GM12878 (cell line): Measurements from ENCODE around the gene STK4. TPM values are rescaled to one million over a fixed set of nuclear protein-coding genes. Genes with fewer than 3 reads are reported as not detected.

ENCODE experiments used
- ATAC-seq: fragments of 200-7000 bp; cut with Tn5 transposase; 3 replicates; pipeline ENCODE4 v1.9.1; 2020; ENCODE audit warnings: mild to moderate bottlenecking, moderate library complexity
- BruUV-seq: library from RNA; stranded (reverse); fragments of 400-500 nt; replicated peaks from 2 replicates; lab custom pipeline; 2021; lab: Mats Ljungman, UMichigan
- CTCF ChIA-PET: fragments of 300-600 bp; sonication (Branson Sonifier 250); formaldehyde crosslinking; extraction: SDS; loops from one replicate; lab custom pipeline; 2021; ENCODE audit warnings: inconsistent platforms; lab: Yijun Ruan, JAX
- POLR2A ChIA-PET: fragments of 350-600 bp; formaldehyde crosslinking; extraction: SDS; loops from one replicate; lab custom pipeline; 2021; ENCODE audit warnings: inconsistent platforms; lab: Charles Lee
- RAD21 ChIA-PET: fragments of 300-600 bp; sonication (Branson Sonifier 250); formaldehyde crosslinking; loops from one replicate; lab custom pipeline; 2023; ENCODE audit warnings: antibody characterized with exemption; ENCODE audit not compliant: unreplicated experiment; lab: Charles Lee
- SMC1A ChIA-PET: fragments of 300-600 bp; sonication (Branson Sonifier 250); formaldehyde crosslinking; loops from one replicate; lab custom pipeline; 2023; ENCODE audit not compliant: unreplicated experiment, uncharacterized antibody; lab: Charles Lee
- DNase-seq: peaks from one replicate; pipeline ENCODE4 v3.0.0-alpha.2; 2011; ENCODE audit warnings: low read depth, low spot score
- FAIRE-seq: peaks from 3 replicates; lab custom pipeline; 2011; peaks lifted over from hg19 to GRCh38; lab: Jason Lieb, UNC
- H2AFZ ChIP-seq: 2 replicates; pipeline ENCODE4 v1.6.0; 2011; ENCODE audit warnings: low read depth, low read length, control low read depth; ENCODE audit not compliant: control insufficient read depth
- H3K27ac ChIP-seq: 2 replicates; pipeline ENCODE4 v1.5.1; 2011; ENCODE audit warnings: control low read depth; ENCODE audit not compliant: control insufficient read depth, insufficient read depth
- H3K27me3 ChIP-seq, 2 experiments: replicated peaks in 1 of 2; 2 replicates each; pipeline versions ENCODE4 v1.6.0 to v1.6.1; 2011; ENCODE audit warnings: low read length in 1 of 2; ENCODE audit not compliant: control insufficient read depth in 2 of 2, insufficient read depth in 2 of 2
- H3K36me3 ChIP-seq, 2 experiments: 2 replicates each; pipeline ENCODE4 v1.5.1; 2011; ENCODE audit warnings: low read length in 1 of 2; ENCODE audit not compliant: control insufficient read depth in 2 of 2, insufficient read depth in 2 of 2
- H3K4me1 ChIP-seq: 2 replicates; pipeline ENCODE4 v1.6.1; 2011; ENCODE audit warnings: mild to moderate bottlenecking, low read length, moderate library complexity, mixed read lengths; ENCODE audit not compliant: control insufficient read depth, insufficient read depth
- H3K4me2 ChIP-seq: 2 replicates; pipeline ENCODE4 v1.6.0; 2011; ENCODE audit warnings: control low read depth; ENCODE audit not compliant: control insufficient read depth, insufficient read depth
- H3K4me3 ChIP-seq: fragments of 200-600 bp; sonication (generic); 2 replicates; pipeline ENCODE4 v1.5.1; 2016
- H3K79me2 ChIP-seq: 2 replicates; pipeline ENCODE4 v1.6.0; 2011; ENCODE audit warnings: low read length; ENCODE audit not compliant: control insufficient read depth, insufficient read depth
- H3K9ac ChIP-seq: 2 replicates; pipeline ENCODE4 v1.8.0; 2011; ENCODE audit warnings: low read length, control low read depth, mixed read lengths; ENCODE audit not compliant: control insufficient read depth, insufficient read depth
- H3K9me3 ChIP-seq: replicated peaks from 3 replicates; pipeline ENCODE4 v1.5.1; 2011; ENCODE audit warnings: mild to moderate bottlenecking, low read length; ENCODE audit not compliant: control insufficient read depth, insufficient read depth
- H4K20me1 ChIP-seq: 2 replicates; pipeline ENCODE4 v1.6.0; 2011; ENCODE audit not compliant: control insufficient read depth, insufficient read depth
- CBFB ChIP-seq: IDR thresholded peaks from 2 replicates; pipeline ENCODE4 v1.6.1; 2016; ENCODE audit warnings: antibody characterized with exemption, low read depth
- CEBPB ChIP-seq, 2 experiments: fragments of 150-350 bp in 1 of 2; IDR thresholded peaks; 2 replicates each; pipeline ENCODE4 v1.6.1; 2012 to 2014; ENCODE audit warnings: low read depth in 2 of 2, low read length in 2 of 2, borderline replicate concordance in 1 of 2, inconsistent platforms in 1 of 2
- CREB1 ChIP-seq: IDR thresholded peaks from 2 replicates; pipeline ENCODE4 v1.6.1; 2012; ENCODE audit warnings: low read depth, mild to moderate bottlenecking, inconsistent platforms
- ETV6 ChIP-seq, 2 experiments: fragments of 450-650 bp in 1 of 2; IDR thresholded peaks in 1 of 2; conservative IDR thresholded peaks in 1 of 2; 2 replicates each; pipeline ENCODE4 v1.6.1; 2014; ENCODE audit warnings: antibody characterized with exemption in 1 of 2, borderline replicate concordance in 1 of 2, low read depth in 1 of 2, mild to moderate bottlenecking in 1 of 2, moderate library complexity in 1 of 2
- NRF1 ChIP-seq: conservative IDR thresholded peaks from 2 replicates; pipeline ENCODE4 v1.6.1; 2011; ENCODE audit warnings: mild to moderate bottlenecking, low read depth, low read length, improper control_type of control experiment
- POLR2AphosphoS2 ChIP-seq: IDR thresholded peaks from 2 replicates; pipeline ENCODE4 v1.6.1; 2011; ENCODE audit warnings: low read depth, mild to moderate bottlenecking, low read length, improper control_type of control experiment, moderate library complexity
- RAD21 ChIP-seq: IDR thresholded peaks from 2 replicates; pipeline ENCODE4 v1.6.1; 2011; ENCODE audit warnings: mild to moderate bottlenecking, low read depth, low read length, moderate library complexity; ENCODE audit not compliant: insufficient read depth
- RUNX3 ChIP-seq: IDR thresholded peaks from 2 replicates; pipeline ENCODE4 v1.6.1; 2012; ENCODE audit warnings: low read length, inconsistent platforms
- SMARCA5 ChIP-seq: fragments of 450-650 bp; IDR thresholded peaks from 2 replicates; pipeline ENCODE4 v1.6.1; 2017; ENCODE audit warnings: mild to moderate bottlenecking
- SP1 ChIP-seq: IDR thresholded peaks from one replicate; pipeline ENCODE4 v1.6.1; 2011; ENCODE audit warnings: low read depth, low read length
- SUZ12 ChIP-seq: fragments of 200-600 bp; sonication (generic); IDR thresholded peaks from one replicate; pipeline ENCODE4 v1.6.1; 2018; ENCODE audit warnings: antibody characterized with exemption, mild to moderate bottlenecking; ENCODE audit not compliant: unreplicated experiment
- ZBED1 ChIP-seq: IDR thresholded peaks from 2 replicates; pipeline ENCODE4 v1.6.1; 2016; ENCODE audit warnings: borderline replicate concordance
- WGBS: methylation state at CpG from one replicate; pipeline ENCODE4 v1.1.6; 2016; ENCODE audit warnings: low lambda C conversion rate; ENCODE audit not compliant: insufficient replicate concordance, insufficient coverage; ENCODE audit errors: missing lambda C conversion rate; 5-methylcytosine and 5-hydroxymethylcytosine counted together
- in situ Hi-C: fragments of 300-500 bp; cut with MboI; formaldehyde crosslinking; loops from 9 replicates; pipeline ENCODE4 v1.14.3; 2018; ENCODE audit warnings: mixed read lengths
- intact Hi-C: fragments of 100-400 bp; cut with micrococcal nuclease; formaldehyde crosslinking; loops from one replicate; pipeline ENCODE4 v1.14.2; 2022; ENCODE audit not compliant: unreplicated experiment
- polyA plus RNA-seq, 11 experiments: library from polyadenylated mRNA; depleted of rRNA in 4 of 11; unstranded in 6 of 11; stranded (reverse) in 5 of 11; fragments of >200 nt; fragmentation: Nextera tagmentation in 4 of 11; fragmentation: Illumina TruSeq in 1 of 11; extraction: Ambion mirVana in 4 of 11; extraction: Trizol in 1 of 11; gene quantifications; 1 replicate in 1 of 11; 2 replicates in 10 of 11; pipeline versions ENCODE4 v1.2.1 to v1.2.3, GENCODE V29; 2011 to 2016; ENCODE audit warnings: inconsistent platforms in 2 of 11, missing spikeins in 2 of 11, low read depth in 1 of 11
- total RNA-seq, 4 experiments: library from RNA; depleted of rRNA in 3 of 4; stranded (reverse); fragments of >200 nt in 3 of 4; fragmentation: Illumina TruSeq in 1 of 4; extraction: Trizol in 1 of 4; gene quantifications; 2 replicates each; pipeline versions ENCODE4 v1.2.1 to v1.2.3, GENCODE V29; 2013 to 2021
- TF ChIP-seq, protein P1 (sequence below): IDR thresholded peaks from 2 replicates; pipeline ENCODE4 v1.6.1; 2011; ENCODE audit warnings: borderline replicate concordance, low read depth, mild to moderate bottlenecking, moderate library complexity, low read length; ENCODE audit not compliant: insufficient read depth, poor library complexity, severe bottlenecking
- TF ChIP-seq, protein P2 (sequence below): fragments of 450-650 bp; IDR thresholded peaks from 2 replicates; pipeline ENCODE4 v1.6.1; 2017; ENCODE audit warnings: antibody characterized with exemption, mild to moderate bottlenecking, moderate library complexity
- TF ChIP-seq, protein P3 (sequence below): fragments of 450-650 bp; IDR thresholded peaks from 2 replicates; pipeline ENCODE4 v1.6.1; 2016; ENCODE audit warnings: mild to moderate bottlenecking
- TF ChIP-seq, protein P4 (sequence below): IDR thresholded peaks from 2 replicates; pipeline ENCODE4 v1.6.1; 2012; ENCODE audit warnings: low read depth, low read length, improper control_type of control experiment
- TF ChIP-seq, protein P5 (sequence below): fragments of 150-350 bp; IDR thresholded peaks from 2 replicates; pipeline ENCODE4 v1.6.1; 2014; ENCODE audit warnings: mild to moderate bottlenecking, low read depth, low read length

Gene STK4
- total and polyA plus RNA-seq, 10 of the 15 experiments (the other 5 are each of a cell fraction or from before 2014, with no cell fraction given): 24.0 to 135 (median 89.7) TPM

DNA sequence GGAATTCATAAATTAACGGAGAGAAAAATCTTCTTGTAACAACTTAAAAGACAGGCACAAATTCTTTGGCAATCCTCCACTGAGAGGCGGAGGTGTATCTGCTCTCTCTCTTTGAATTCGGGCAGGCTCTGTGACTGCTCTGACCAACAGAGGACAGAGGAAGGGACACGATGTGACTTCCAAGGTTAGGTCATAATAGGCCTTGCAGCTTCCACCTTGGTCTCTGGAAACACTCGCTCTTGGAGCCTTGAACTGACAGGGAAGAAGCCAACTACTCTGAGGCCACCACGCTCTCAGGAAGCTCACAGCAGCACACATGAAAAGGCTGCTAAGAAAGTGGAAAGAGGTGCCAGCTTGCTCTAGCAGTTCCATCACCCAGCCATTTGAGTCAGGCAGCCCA, 21.1 kb upstream of the STK4 start:
- Histone ChIP-seq H3K4me3 (no peak overlapping the region), H4K20me1 (no peaks in the 10 kb centered on the region), H3K4me2 (no peak overlapping the region), H3K27me3 (no peaks in the 10 kb centered on the region), H3K9me3 (no peaks in the 10 kb centered on the region), H3K9ac (no peak overlapping the region), H3K36me3 (peaks cover 20 to 46% of the 10 kb centered on the region in 2 experiments), H3K79me2 (no peaks in the 10 kb centered on the region), H2AFZ (no peak overlapping the region), H3K27ac (no peak overlapping the region), H3K4me1 (no peaks in the 10 kb centered on the region)
- ChIA-PET RAD21 (no interaction called here), CTCF (interaction anchor here (1.2 kb wide), 1 partner anchor 150 kb away, joined by 3 read pairs; no protein-coding TSS in a partner anchor), SMC1A (interaction anchor here (1.6 kb wide), 1 partner anchor 34 kb away, joined by 3 read pairs; no protein-coding TSS in a partner anchor), POLR2A (no interaction called here)
- intact Hi-C loops: no loop called here
- no peak for FAIRE-seq
- no peak for TF ChIP-seq SMARCA5
- no peak for TF ChIP-seq RAD21
- no peak for TF ChIP-seq SP1
- no peak for TF ChIP-seq POLR2AphosphoS2
- TF ChIP-seq, protein P1, sequence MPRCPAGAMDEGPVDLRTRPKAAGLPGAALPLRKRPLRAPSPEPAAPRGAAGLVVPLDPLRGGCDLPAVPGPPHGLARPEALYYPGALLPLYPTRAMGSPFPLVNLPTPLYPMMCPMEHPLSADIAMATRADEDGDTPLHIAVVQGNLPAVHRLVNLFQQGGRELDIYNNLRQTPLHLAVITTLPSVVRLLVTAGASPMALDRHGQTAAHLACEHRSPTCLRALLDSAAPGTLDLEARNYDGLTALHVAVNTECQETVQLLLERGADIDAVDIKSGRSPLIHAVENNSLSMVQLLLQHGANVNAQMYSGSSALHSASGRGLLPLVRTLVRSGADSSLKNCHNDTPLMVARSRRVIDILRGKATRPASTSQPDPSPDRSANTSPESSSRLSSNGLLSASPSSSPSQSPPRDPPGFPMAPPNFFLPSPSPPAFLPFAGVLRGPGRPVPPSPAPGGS: no peak
- no peak for TF ChIP-seq SUZ12
- no peak for TF ChIP-seq ZBED1
- no peak for TF ChIP-seq CEBPB (IDR thresholded peaks at IDR 0.05; ENCODE audit: borderline replicate concordance in 1 of 2, low read depth in 2 of 2, low read length in 2 of 2)
- no peak for TF ChIP-seq ETV6 (conservative IDR thresholded peaks at IDR 0.05 in 1 of 2, IDR thresholded peaks at IDR 0.05 in 1 of 2; ENCODE audit: borderline replicate concordance in 1 of 2, low read depth in 1 of 2)
- no peak for TF ChIP-seq RUNX3
- TF ChIP-seq, protein P2, sequence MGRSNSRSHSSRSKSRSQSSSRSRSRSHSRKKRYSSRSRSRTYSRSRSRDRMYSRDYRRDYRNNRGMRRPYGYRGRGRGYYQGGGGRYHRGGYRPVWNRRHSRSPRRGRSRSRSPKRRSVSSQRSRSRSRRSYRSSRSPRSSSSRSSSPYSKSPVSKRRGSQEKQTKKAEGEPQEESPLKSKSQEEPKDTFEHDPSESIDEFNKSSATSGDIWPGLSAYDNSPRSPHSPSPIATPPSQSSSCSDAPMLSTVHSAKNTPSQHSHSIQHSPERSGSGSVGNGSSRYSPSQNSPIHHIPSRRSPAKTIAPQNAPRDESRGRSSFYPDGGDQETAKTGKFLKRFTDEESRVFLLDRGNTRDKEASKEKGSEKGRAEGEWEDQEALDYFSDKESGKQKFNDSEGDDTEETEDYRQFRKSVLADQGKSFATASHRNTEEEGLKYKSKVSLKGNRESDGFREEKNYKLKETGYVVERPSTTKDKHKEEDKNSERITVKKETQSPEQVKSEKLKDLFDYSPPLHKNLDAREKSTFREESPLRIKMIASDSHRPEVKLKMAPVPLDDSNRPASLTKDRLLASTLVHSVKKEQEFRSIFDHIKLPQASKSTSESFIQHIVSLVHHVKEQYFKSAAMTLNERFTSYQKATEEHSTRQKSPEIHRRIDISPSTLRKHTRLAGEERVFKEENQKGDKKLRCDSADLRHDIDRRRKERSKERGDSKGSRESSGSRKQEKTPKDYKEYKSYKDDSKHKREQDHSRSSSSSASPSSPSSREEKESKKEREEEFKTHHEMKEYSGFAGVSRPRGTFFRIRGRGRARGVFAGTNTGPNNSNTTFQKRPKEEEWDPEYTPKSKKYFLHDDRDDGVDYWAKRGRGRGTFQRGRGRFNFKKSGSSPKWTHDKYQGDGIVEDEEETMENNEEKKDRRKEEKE: no peak
- TF ChIP-seq, protein P3, sequence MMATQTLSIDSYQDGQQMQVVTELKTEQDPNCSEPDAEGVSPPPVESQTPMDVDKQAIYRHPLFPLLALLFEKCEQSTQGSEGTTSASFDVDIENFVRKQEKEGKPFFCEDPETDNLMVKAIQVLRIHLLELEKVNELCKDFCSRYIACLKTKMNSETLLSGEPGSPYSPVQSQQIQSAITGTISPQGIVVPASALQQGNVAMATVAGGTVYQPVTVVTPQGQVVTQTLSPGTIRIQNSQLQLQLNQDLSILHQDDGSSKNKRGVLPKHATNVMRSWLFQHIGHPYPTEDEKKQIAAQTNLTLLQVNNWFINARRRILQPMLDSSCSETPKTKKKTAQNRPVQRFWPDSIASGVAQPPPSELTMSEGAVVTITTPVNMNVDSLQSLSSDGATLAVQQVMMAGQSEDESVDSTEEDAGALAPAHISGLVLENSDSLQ: no peak
- TF ChIP-seq, protein P4, sequence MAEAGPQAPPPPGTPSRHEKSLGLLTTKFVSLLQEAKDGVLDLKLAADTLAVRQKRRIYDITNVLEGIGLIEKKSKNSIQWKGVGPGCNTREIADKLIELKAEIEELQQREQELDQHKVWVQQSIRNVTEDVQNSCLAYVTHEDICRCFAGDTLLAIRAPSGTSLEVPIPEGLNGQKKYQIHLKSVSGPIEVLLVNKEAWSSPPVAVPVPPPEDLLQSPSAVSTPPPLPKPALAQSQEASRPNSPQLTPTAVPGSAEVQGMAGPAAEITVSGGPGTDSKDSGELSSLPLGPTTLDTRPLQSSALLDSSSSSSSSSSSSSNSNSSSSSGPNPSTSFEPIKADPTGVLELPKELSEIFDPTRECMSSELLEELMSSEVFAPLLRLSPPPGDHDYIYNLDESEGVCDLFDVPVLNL: no peak
- no peak for TF ChIP-seq NRF1
- TF ChIP-seq CBFB: no peak
- TF ChIP-seq, protein P5, sequence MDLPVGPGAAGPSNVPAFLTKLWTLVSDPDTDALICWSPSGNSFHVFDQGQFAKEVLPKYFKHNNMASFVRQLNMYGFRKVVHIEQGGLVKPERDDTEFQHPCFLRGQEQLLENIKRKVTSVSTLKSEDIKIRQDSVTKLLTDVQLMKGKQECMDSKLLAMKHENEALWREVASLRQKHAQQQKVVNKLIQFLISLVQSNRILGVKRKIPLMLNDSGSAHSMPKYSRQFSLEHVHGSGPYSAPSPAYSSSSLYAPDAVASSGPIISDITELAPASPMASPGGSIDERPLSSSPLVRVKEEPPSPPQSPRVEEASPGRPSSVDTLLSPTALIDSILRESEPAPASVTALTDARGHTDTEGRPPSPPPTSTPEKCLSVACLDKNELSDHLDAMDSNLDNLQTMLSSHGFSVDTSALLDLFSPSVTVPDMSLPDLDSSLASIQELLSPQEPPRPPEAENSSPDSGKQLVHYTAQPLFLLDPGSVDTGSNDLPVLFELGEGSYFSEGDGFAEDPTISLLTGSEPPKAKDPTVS: no peak
- TF ChIP-seq CREB1: no peak
- no TSS peak for BruUV-seq
- no peak for DNase-seq
- WGBS: 96% methylated on average over 6 of the region's 6 CpGs
- in situ Hi-C loops: no loop called here
- ATAC-seq: no peak
